ENCODE measurements around the gene SRCAP.

DNA sequence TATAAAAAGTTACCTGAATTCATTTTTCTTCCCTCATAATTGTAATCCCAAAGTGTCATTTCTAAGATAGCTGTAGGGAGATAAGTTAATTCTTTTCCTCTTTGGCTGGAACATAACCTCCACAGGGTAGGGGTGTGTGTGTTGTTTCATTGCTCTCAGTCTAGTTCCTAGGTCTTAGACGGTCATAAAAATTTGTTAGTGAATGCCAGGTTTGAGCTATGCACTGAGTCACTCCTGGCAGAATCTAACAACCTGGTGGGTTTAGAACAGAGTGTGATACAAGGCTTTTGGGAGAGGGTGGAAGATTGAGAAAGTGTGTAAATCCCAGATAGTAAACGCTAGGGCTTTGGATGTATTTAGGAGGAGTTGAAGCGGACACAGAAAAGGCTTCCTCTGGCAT is 48.4 kb downstream of the SRCAP start:
- TF ChIP-seq POLR2A (IDR thresholded peaks at IDR 0.05) (no peak), CTCF (IDR thresholded peaks at IDR 0.05) (no peak)
